HepG2 (cell line): ENCODE data around the gene LZTS2. TPM values are rescaled to one million over a fixed set of nuclear protein-coding genes. Genes with fewer than 3 reads are reported as not detected.

ENCODE experiments used
- AKAP8 ChIP-seq: sonication (generic); formaldehyde crosslinking; IDR thresholded peaks from 2 replicates; pipeline ENCODE4 v1.5.1; 2020; ENCODE audit warnings: mild to moderate bottlenecking, missing genetic modification reagents
- PHF20 ChIP-seq: sonication (generic); formaldehyde crosslinking; IDR thresholded peaks from 2 replicates; pipeline ENCODE4 v1.5.0; 2020; ENCODE audit warnings: mild to moderate bottlenecking, missing genetic modification reagents
- SYNCRIP ChIP-seq: fragments of 200-400 bp; formaldehyde crosslinking; IDR thresholded peaks from 2 replicates; pipeline ENCODE4 v1.6.1; 2018; ENCODE audit warnings: mild to moderate bottlenecking, low read depth, low read length; ENCODE audit not compliant: insufficient read depth
- TAF1 ChIP-seq: sonication (generic); formaldehyde crosslinking; IDR thresholded peaks from 2 replicates; pipeline ENCODE4 v1.4.0; 2020; ENCODE audit warnings: missing genetic modification reagents
- THRA ChIP-seq: sonication (generic); formaldehyde crosslinking; IDR thresholded peaks from 2 replicates; pipeline ENCODE4 v1.4.0; 2020; ENCODE audit warnings: missing genetic modification reagents, borderline replicate concordance
- YY1 ChIP-seq: IDR thresholded peaks from 2 replicates; pipeline ENCODE4 v1.6.1; 2011; ENCODE audit warnings: low read length, low read depth, moderate library complexity, mild to moderate bottlenecking; ENCODE audit not compliant: insufficient read depth, insufficient replicate concordance
- ZFP1 ChIP-seq: IDR thresholded peaks from 2 replicates; pipeline ENCODE4 v1.6.1; 2016
- ZFP41 ChIP-seq: sonication (generic); formaldehyde crosslinking; IDR thresholded peaks from 2 replicates; pipeline ENCODE4 v1.4.0; 2020; ENCODE audit warnings: mild to moderate bottlenecking, missing genetic modification reagents, borderline replicate concordance
- ZNF598 ChIP-seq: sonication (generic); formaldehyde crosslinking; IDR thresholded peaks from 2 replicates; pipeline ENCODE4 v1.5.1; 2020; ENCODE audit warnings: mild to moderate bottlenecking, missing genetic modification reagents, borderline replicate concordance
- ZNF724P ChIP-seq: sonication (generic); formaldehyde crosslinking; IDR thresholded peaks from 2 replicates; pipeline ENCODE4 v1.8.0; 2022; ENCODE audit warnings: missing genetic modification reagents, borderline replicate concordance
- ZSCAN21 ChIP-seq: sonication (generic); formaldehyde crosslinking; IDR thresholded peaks from 2 replicates; pipeline ENCODE4 v1.8.0; 2022; ENCODE audit warnings: mild to moderate bottlenecking, missing genetic modification reagents, moderate library complexity, borderline replicate concordance
- polyA plus RNA-seq, 8 experiments: library from polyadenylated mRNA; depleted of rRNA in 3 of 8; stranded (reverse) in 7 of 8; unstranded in 1 of 8; fragments of >200 nt; fragmentation: Illumina TruSeq in 4 of 8; extraction: Trizol in 4 of 8; gene quantifications; 2 replicates each; pipeline versions ENCODE4 v1.2.1 to v1.2.3, GENCODE V29; 2011 to 2016; ENCODE audit warnings: low read depth in 4 of 8, missing spikeins in 1 of 8, mixed read lengths in 1 of 8; ENCODE audit not compliant: insufficient read depth in 1 of 8
- total RNA-seq, 5 experiments: library from RNA; depleted of rRNA; stranded (reverse); fragments of >200 nt; fragmentation: Illumina TruSeq; extraction: Trizol; gene quantifications; 2 replicates each; pipeline ENCODE4 v1.2.3, GENCODE V29; 2016; ENCODE audit warnings: low read depth in 1 of 5
- TF ChIP-seq, protein P1 (sequence below): sonication (generic); formaldehyde crosslinking; conservative IDR thresholded peaks from 2 replicates; pipeline ENCODE4 v1.4.0; 2020; ENCODE audit warnings: mild to moderate bottlenecking, missing genetic modification reagents, moderate library complexity
- TF ChIP-seq, protein P2 (sequence below): sonication (generic); formaldehyde crosslinking; IDR thresholded peaks from 2 replicates; pipeline ENCODE4 v1.5.0; 2020; ENCODE audit warnings: missing genetic modification reagents
- TF ChIP-seq, protein P3 (sequence below): sonication (generic); formaldehyde crosslinking; IDR thresholded peaks from 2 replicates; pipeline ENCODE4 v1.9.0; 2022; ENCODE audit warnings: low read depth, missing genetic modification reagents
- TF ChIP-seq, protein P4 (sequence below): sonication (generic); formaldehyde crosslinking; IDR thresholded peaks from 2 replicates; pipeline ENCODE4 v1.4.0; 2020; ENCODE audit warnings: missing genetic modification reagents, borderline replicate concordance

Gene LZTS2
- total and polyA plus RNA-seq, 2 of the 13 experiments (the other 11 are each of a cell fraction or from before 2014, with no cell fraction given): 43.6 to 65.6 TPM

DNA sequence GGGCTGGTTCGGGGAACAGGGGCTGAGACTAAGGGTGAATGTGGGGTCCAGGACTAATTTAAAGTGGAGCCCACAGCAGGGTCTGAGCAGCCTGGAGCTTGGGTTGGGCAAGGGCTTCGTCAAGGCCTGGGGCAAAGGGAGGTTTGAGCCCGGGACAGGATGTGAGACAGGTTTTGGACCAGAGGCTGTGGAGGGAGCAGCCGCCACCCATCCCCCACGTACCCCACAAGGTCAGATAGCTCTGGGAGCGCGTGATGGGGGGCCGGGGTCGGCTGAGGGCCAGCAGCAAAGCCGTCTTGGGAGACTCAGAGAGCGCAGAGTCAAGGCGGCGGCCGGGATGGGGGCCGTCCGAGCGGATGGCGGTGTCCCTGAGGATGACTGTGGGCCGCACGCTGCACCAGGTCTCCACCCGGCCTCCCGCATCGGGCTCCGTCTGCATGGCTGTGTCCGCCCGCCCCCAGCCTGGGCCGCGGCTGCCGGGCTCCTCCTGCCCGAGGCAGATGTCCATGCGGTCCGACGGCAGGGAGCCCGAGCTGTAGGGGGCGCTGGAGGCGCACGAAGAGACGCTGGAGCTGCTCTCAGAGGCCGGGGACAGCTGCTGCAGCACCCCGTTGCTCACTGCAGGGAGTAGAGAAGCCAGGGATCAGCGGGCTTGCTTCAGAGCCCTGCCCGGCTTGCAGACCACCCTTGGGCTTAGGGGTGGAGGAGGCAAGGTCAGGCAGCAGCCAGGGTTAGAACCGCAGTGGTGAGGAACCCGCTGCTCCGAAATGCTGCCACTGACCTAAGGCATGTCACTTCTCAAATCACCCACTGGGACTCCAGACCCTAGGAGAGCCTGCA lies 19.2 kb downstream of the LZTS2 start (continued):
- TF ChIP-seq PHF20 (CRISPR knock-in tag) (0 out of 2 replicates have a peak, but pooled peaks have one; percentile 56), ZNF724P (CRISPR knock-in tag) (peak; percentile 64; the same call in 1 of the 2 replicates), ZFP1 (CRISPR knock-in tag) (peak; percentile 78; the same call in 1 of the 2 replicates), ZSCAN21 (peak; percentile 72), ZNF598 (peak; percentile 47; the same call in 1 of the 2 replicates), YY1 (peak; percentile 55), SYNCRIP (no peak), AKAP8 (CRISPR knock-in tag) (no peak), THRA (CRISPR knock-in tag) (0 out of 2 replicates have a peak, but pooled peaks have one; percentile 43), ZFP41 (CRISPR knock-in tag) (0 out of 2 replicates have a peak, but pooled peaks have one; percentile 93), TAF1 (CRISPR knock-in tag) (peak; percentile 47; the same call in 1 of the 2 replicates)
- TF ChIP-seq, protein P1, sequence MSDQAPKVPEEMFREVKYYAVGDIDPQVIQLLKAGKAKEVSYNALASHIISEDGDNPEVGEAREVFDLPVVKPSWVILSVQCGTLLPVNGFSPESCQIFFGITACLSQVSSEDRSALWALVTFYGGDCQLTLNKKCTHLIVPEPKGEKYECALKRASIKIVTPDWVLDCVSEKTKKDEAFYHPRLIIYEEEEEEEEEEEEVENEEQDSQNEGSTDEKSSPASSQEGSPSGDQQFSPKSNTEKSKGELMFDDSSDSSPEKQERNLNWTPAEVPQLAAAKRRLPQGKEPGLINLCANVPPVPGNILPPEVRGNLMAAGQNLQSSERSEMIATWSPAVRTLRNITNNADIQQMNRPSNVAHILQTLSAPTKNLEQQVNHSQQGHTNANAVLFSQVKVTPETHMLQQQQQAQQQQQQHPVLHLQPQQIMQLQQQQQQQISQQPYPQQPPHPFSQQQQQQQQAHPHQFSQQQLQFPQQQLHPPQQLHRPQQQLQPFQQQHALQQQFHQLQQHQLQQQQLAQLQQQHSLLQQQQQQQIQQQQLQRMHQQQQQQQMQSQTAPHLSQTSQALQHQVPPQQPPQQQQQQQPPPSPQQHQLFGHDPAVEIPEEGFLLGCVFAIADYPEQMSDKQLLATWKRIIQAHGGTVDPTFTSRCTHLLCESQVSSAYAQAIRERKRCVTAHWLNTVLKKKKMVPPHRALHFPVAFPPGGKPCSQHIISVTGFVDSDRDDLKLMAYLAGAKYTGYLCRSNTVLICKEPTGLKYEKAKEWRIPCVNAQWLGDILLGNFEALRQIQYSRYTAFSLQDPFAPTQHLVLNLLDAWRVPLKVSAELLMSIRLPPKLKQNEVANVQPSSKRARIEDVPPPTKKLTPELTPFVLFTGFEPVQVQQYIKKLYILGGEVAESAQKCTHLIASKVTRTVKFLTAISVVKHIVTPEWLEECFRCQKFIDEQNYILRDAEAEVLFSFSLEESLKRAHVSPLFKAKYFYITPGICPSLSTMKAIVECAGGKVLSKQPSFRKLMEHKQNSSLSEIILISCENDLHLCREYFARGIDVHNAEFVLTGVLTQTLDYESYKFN: no peak
- TF ChIP-seq, protein P2, sequence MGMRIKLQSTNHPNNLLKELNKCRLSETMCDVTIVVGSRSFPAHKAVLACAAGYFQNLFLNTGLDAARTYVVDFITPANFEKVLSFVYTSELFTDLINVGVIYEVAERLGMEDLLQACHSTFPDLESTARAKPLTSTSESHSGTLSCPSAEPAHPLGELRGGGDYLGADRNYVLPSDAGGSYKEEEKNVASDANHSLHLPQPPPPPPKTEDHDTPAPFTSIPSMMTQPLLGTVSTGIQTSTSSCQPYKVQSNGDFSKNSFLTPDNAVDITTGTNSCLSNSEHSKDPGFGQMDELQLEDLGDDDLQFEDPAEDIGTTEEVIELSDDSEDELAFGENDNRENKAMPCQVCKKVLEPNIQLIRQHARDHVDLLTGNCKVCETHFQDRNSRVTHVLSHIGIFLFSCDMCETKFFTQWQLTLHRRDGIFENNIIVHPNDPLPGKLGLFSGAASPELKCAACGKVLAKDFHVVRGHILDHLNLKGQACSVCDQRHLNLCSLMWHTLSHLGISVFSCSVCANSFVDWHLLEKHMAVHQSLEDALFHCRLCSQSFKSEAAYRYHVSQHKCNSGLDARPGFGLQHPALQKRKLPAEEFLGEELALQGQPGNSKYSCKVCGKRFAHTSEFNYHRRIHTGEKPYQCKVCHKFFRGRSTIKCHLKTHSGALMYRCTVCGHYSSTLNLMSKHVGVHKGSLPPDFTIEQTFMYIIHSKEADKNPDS: no peak
- TF ChIP-seq, protein P3, sequence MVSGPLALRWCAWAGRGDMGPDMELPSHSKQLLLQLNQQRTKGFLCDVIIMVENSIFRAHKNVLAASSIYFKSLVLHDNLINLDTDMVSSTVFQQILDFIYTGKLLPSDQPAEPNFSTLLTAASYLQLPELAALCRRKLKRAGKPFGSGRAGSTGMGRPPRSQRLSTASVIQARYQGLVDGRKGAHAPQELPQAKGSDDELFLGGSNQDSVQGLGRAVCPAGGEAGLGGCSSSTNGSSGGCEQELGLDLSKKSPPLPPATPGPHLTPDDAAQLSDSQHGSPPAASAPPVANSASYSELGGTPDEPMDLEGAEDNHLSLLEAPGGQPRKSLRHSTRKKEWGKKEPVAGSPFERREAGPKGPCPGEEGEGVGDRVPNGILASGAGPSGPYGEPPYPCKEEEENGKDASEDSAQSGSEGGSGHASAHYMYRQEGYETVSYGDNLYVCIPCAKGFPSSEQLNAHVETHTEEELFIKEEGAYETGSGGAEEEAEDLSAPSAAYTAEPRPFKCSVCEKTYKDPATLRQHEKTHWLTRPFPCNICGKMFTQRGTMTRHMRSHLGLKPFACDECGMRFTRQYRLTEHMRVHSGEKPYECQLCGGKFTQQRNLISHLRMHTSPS (CRISPR knock-in tag): peak; percentile 47
- TF ChIP-seq, protein P4, sequence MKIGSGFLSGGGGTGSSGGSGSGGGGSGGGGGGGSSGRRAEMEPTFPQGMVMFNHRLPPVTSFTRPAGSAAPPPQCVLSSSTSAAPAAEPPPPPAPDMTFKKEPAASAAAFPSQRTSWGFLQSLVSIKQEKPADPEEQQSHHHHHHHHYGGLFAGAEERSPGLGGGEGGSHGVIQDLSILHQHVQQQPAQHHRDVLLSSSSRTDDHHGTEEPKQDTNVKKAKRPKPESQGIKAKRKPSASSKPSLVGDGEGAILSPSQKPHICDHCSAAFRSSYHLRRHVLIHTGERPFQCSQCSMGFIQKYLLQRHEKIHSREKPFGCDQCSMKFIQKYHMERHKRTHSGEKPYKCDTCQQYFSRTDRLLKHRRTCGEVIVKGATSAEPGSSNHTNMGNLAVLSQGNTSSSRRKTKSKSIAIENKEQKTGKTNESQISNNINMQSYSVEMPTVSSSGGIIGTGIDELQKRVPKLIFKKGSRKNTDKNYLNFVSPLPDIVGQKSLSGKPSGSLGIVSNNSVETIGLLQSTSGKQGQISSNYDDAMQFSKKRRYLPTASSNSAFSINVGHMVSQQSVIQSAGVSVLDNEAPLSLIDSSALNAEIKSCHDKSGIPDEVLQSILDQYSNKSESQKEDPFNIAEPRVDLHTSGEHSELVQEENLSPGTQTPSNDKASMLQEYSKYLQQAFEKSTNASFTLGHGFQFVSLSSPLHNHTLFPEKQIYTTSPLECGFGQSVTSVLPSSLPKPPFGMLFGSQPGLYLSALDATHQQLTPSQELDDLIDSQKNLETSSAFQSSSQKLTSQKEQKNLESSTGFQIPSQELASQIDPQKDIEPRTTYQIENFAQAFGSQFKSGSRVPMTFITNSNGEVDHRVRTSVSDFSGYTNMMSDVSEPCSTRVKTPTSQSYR (CRISPR knock-in tag): no peak
